RPMI7951 (cell line): ENCODE measurements around the gene LRRC63. TPM values are rescaled to one million over a fixed set of nuclear protein-coding genes. Genes with fewer than 3 reads are reported as not detected.
A peak's percentile ranks its signal among the peaks of the same experiment; 100 is the strongest.

Experiments
- DNase-seq: peaks from one replicate; pipeline ENCODE4 v3.0.0-alpha.2; 2012; ENCODE audit warnings: low read depth
- total RNA-seq: library from RNA; depleted of rRNA; stranded (reverse); fragments of >200 nt; shearing (Covaris generic); gene quantifications from 2 replicates; pipeline ENCODE4 v1.2.3, GENCODE V29; 2014; rRNA removed

LRRC63 gene
- total RNA-seq, 1 experiment from 2014 or later = 0.48 TPM

- no peak for DNase-seq
Observed at GRCh38 chr13:46311217-46311616, 99.5 kb downstream of the LRRC63 start.

GRCh38 chr13:46313024-46313423, 101.3 kb downstream of the LRRC63 start:
- no peak for DNase-seq

- DNase-seq = no peak
Observed at GRCh38 chr13:46313432-46314257, 101.9 kb downstream of the LRRC63 start.

GRCh38 chr13:46314587-46314986, 102.9 kb downstream of the LRRC63 start:
- no peak for DNase-seq

- DNase-seq = no peak
Observed at GRCh38 chr13:46315036-46315435, 103.3 kb downstream of the LRRC63 start.

GRCh38 chr13:46315491-46316075, 103.9 kb downstream of the LRRC63 start:
- no peak for DNase-seq

- DNase-seq = no peak
Observed at GRCh38 chr13:46317120-46317519, 105.4 kb downstream of the LRRC63 start.

GRCh38 chr13:46318986-46319385, 107.3 kb downstream of the LRRC63 start:
- no peak for DNase-seq

GRCh38 chr13:46320406-46320805, 108.7 kb downstream of the LRRC63 start:
- DNase-seq = no peak

- no peak for DNase-seq
Observed at GRCh38 chr13:46320821-46321220, 109.1 kb downstream of the LRRC63 start.

GRCh38 chr13:46321494-46322225, 109.9 kb downstream of the LRRC63 start:
- DNase-seq = peak; percentile 49

- no peak for DNase-seq
Observed at GRCh38 chr13:46324976-46325375, 113.2 kb downstream of the LRRC63 start.

Other genes starting within 250 kb of the LRRC63 start
- 11.1 and 13.4 TPM in 2 replicates for gene ZC3H13, start 159.2 kb upstream of the LRRC63 start, total RNA-seq
- not detected in 2 replicates for gene CPB2, start 106.9 kb upstream of the LRRC63 start, total RNA-seq
- gene LCP1, start 29.8 kb upstream of the LRRC63 start, total RNA-seq = 65.9 and 75.0 TPM in 2 replicates
- not detected in 2 replicates for gene RUBCNL, start 175.3 kb downstream of the LRRC63 start, total RNA-seq